ENCODE data around the gene CDKL4. TPM values are rescaled to one million over a fixed set of nuclear protein-coding genes. Genes with fewer than 3 reads are reported as not detected.
A peak's percentile ranks its signal among the peaks of the same experiment; 100 is the strongest.
"Not testable (repeated sequence)": the region's sequence is repeated elsewhere in the genome, so short reads cannot be mapped to it uniquely, and the experiment has no call there.

CDKL4 gene
- total and polyA plus RNA-seq, 2 of the 13 experiments (the other 11 are each of a cell fraction or from before 2014, with no cell fraction given): 0.29 to 0.50 TPM

GRCh38 chr2:39138187-39138836 is 105.5 kb downstream of the CDKL4 start (continued):
- TF ChIP-seq TCF12 (IDR thresholded peaks at IDR 0.05): not testable (repeated sequence)
- TF ChIP-seq TCF12 (CRISPR knock-in tag; IDR thresholded peaks at IDR 0.05) (0 out of 2 replicates have a peak, but pooled peaks have one; percentile 74), ARID4A (CRISPR knock-in tag; IDR thresholded peaks at IDR 0.05; ENCODE audit: borderline replicate concordance) (peak; percentile 67; the same call in 1 of the 2 replicates), ZNF331 (CRISPR knock-in tag; IDR thresholded peaks at IDR 0.05) (peak; percentile 72), ZNF333 (CRISPR knock-in tag; IDR thresholded peaks at IDR 0.05; ENCODE audit: borderline replicate concordance) (0 out of 2 replicates have a peak, but pooled peaks have one; percentile 53), AKAP8 (CRISPR knock-in tag; IDR thresholded peaks at IDR 0.05) (0 out of 2 replicates have a peak, but pooled peaks have one; percentile 54), NR2F6 (IDR thresholded peaks at IDR 0.05) (0 out of 2 replicates have a peak, but pooled peaks have one; percentile 25), NR2F6 (CRISPR knock-in tag; IDR thresholded peaks at IDR 0.05) (peak; percentile 60; the same call in 1 of the 2 replicates), DMAP1 (CRISPR knock-in tag; IDR thresholded peaks at IDR 0.05) (peak; percentile 50; the same call in 1 of the 2 replicates), ZNF569 (CRISPR knock-in tag; IDR thresholded peaks at IDR 0.05; ENCODE audit: borderline replicate concordance) (0 out of 2 replicates have a peak, but pooled peaks have one; percentile 46), STAG1 (CRISPR knock-in tag; IDR thresholded peaks at IDR 0.05) (peak; percentile 18; the same call in 1 of the 2 replicates), ZFP37 (CRISPR knock-in tag; IDR thresholded peaks at IDR 0.05; ENCODE audit: borderline replicate concordance) (peak; percentile 29; the same call in 1 of the 2 replicates), IRF2 (CRISPR knock-in tag; IDR thresholded peaks at IDR 0.05) (peak; percentile 89), ZNF34 (CRISPR knock-in tag; IDR thresholded peaks at IDR 0.05; ENCODE audit: borderline replicate concordance) (0 out of 2 replicates have a peak, but pooled peaks have one; percentile 84), FOXK1 (CRISPR knock-in tag; IDR thresholded peaks at IDR 0.05; ENCODE audit: borderline replicate concordance, low read depth) (peak; percentile 84; the same call in 1 of the 2 replicates), SPEN (CRISPR knock-in tag; IDR thresholded peaks at IDR 0.05; ENCODE audit: low read depth) (peak; percentile 46; the same call in 1 of the 2 replicates), FOXO1 (CRISPR knock-in tag; IDR thresholded peaks at IDR 0.05) (peak; percentile 90), PHF21A (CRISPR knock-in tag; IDR thresholded peaks at IDR 0.05) (peak; percentile 85), RXRA (CRISPR knock-in tag; IDR thresholded peaks at IDR 0.05) (peak; percentile 43), KLF6 (CRISPR knock-in tag; IDR thresholded peaks at IDR 0.05) (0 out of 2 replicates have a peak, but pooled peaks have one; percentile 14), MED1 (CRISPR knock-in tag; IDR thresholded peaks at IDR 0.05) (peak; percentile 92), NCOA2 (CRISPR knock-in tag; IDR thresholded peaks at IDR 0.05) (peak; percentile 68), MIER3 (CRISPR knock-in tag; IDR thresholded peaks at IDR 0.05; ENCODE audit: borderline replicate concordance) (peak; percentile 15; the same call in 1 of the 2 replicates), SKI (IDR thresholded peaks at IDR 0.05; ENCODE audit: partially characterized antibody) (peak; percentile 63), HNF4G (IDR thresholded peaks at IDR 0.05; ENCODE audit: borderline replicate concordance, low read depth, low read length) (peak; percentile 76; the same call in 1 of the 2 replicates), HNF4G (CRISPR knock-in tag; IDR thresholded peaks at IDR 0.05; ENCODE audit: borderline replicate concordance, low read depth) (peak; percentile 78; the same call in 1 of the 2 replicates), YY1 (IDR thresholded peaks at IDR 0.05; ENCODE audit: insufficient read depth, insufficient replicate concordance, low read depth, low read length) (peak; percentile 51)

Data from HepG2 (cell line).